B cell (primary cell): ENCODE measurements around the gene COL4A1. TPM values are rescaled to one million over a fixed set of nuclear protein-coding genes. Genes with fewer than 3 reads are reported as not detected.

Experiments used
- ATAC-seq: fragments of 200-7000 bp; cut with Tn5 transposase; one replicate; pipeline ENCODE4 v1.10.0; 2021; ENCODE audit warnings: low read depth, mild to moderate bottlenecking, moderate number of reproducible peaks, moderate library complexity
- CTCF ChIA-PET: fragments of 350-600 bp; sonication (Branson Sonifier 250); formaldehyde crosslinking; loops from one replicate; lab custom pipeline; 2021; ENCODE audit warnings: antibody characterized with exemption, inconsistent platforms; lab: Charles Lee
- POLR2A ChIA-PET: fragments of 350-600 bp; sonication (Branson Sonifier 250); formaldehyde crosslinking; loops from one replicate; lab custom pipeline; 2021; ENCODE audit warnings: antibody characterized with exemption; lab: Charles Lee
- DNase-seq: peaks from one replicate; pipeline ENCODE4 v3.0.0; 2013
- H2AFZ ChIP-seq: 2 replicates; pipeline ENCODE4 v1.6.1; 2012; ENCODE audit warnings: mild to moderate bottlenecking, low read depth, low read length; ENCODE audit not compliant: insufficient read depth, poor library complexity, severe bottlenecking
- H3K27ac ChIP-seq, 2 donors: 1 replicate in 1 of 2; 2 replicates in 1 of 2; pipeline ENCODE4 v1.5.1; 2012 to 2013; ENCODE audit warnings: low read length in 2 of 2, mild to moderate bottlenecking in 2 of 2, moderate library complexity in 1 of 2
- H3K27me3 ChIP-seq, 4 experiments: fragments of 200-600 bp in 1 of 4; sonication (generic) in 1 of 4; replicated peaks in 1 of 4; 1 replicate in 2 of 4; 2 replicates in 2 of 4; pipeline versions ENCODE4 v1.6.1 to v1.7.0; 2013 to 2016; ENCODE audit warnings: low read length in 3 of 4, mild to moderate bottlenecking in 2 of 4, mixed read lengths in 1 of 4, moderate library complexity in 1 of 4; ENCODE audit not compliant: insufficient read depth in 4 of 4, control insufficient read depth in 3 of 4; ENCODE audit errors: control extremely low read depth in 1 of 4
- H3K36me3 ChIP-seq, 2 experiments: replicated peaks in 1 of 2; 1 replicate in 1 of 2; 2 replicates in 1 of 2; pipeline versions ENCODE4 v1.6.1 to v1.7.1; 2013; ENCODE audit warnings: low read length in 1 of 2; ENCODE audit not compliant: insufficient read depth in 2 of 2, control insufficient read depth in 1 of 2; ENCODE audit errors: control extremely low read depth in 1 of 2, extremely low read depth in 1 of 2
- H3K4me1 ChIP-seq, 2 donors: fragments of 200-600 bp in 1 of 2; sonication (generic) in 1 of 2; 1 replicate in 1 of 2; 2 replicates in 1 of 2; pipeline versions ENCODE4 v1.5.1 to v1.6.1; 2013 to 2017; ENCODE audit warnings: low read length in 2 of 2; ENCODE audit not compliant: control insufficient read depth in 2 of 2, insufficient read depth in 2 of 2
- H3K4me2 ChIP-seq: replicated peaks from 2 replicates; pipeline ENCODE3; 2012; ENCODE audit warnings: mild to moderate bottlenecking, low read depth, low read length; ENCODE audit not compliant: poor library complexity, severe bottlenecking
- H3K4me3 ChIP-seq, 5 experiments: fragments of 200-600 bp in 1 of 5; sonication (generic) in 1 of 5; 1 replicate in 3 of 5; 2 replicates in 2 of 5; pipeline versions ENCODE4 v1.5.1 to v1.7.0; 2011 to 2016; ENCODE audit warnings: low read length in 4 of 5, mild to moderate bottlenecking in 4 of 5, low read depth in 2 of 5, control low read depth in 1 of 5, moderate library complexity in 1 of 5; ENCODE audit not compliant: insufficient read depth in 1 of 5; ENCODE audit errors: control extremely low read depth in 1 of 5, extremely low read depth in 1 of 5
- H3K79me2 ChIP-seq: fragments of 200-600 bp; sonication (generic); one replicate; pipeline ENCODE4 v1.6.0; 2016; ENCODE audit warnings: low read length; ENCODE audit not compliant: control insufficient read depth, insufficient read depth
- H3K9ac ChIP-seq: fragments of 200-600 bp; sonication (generic); 2 replicates; pipeline ENCODE4 v1.6.1; 2017; ENCODE audit warnings: mild to moderate bottlenecking, low read length, moderate library complexity
- H3K9me3 ChIP-seq, 3 donors: one replicate each; pipeline versions ENCODE4 v1.6.1 to v1.7.1; 2013; ENCODE audit warnings: low read length in 2 of 3; ENCODE audit not compliant: control insufficient read depth in 2 of 3, insufficient read depth in 1 of 3; ENCODE audit errors: control extremely low read depth in 1 of 3
- H4K20me1 ChIP-seq: 2 replicates; pipeline ENCODE4 v1.6.0; 2012; ENCODE audit warnings: mild to moderate bottlenecking, low read length; ENCODE audit not compliant: insufficient read depth, control insufficient read depth, poor library complexity, severe bottlenecking
- H3K27ac Mint-ChIP-seq: one replicate; pipeline ENCODE4 v1.8.0; 2021; ENCODE audit warnings: mixed read lengths
- H3K27me3 Mint-ChIP-seq: one replicate; pipeline ENCODE4 v1.8.0; 2021; ENCODE audit warnings: mixed read lengths
- H3K4me1 Mint-ChIP-seq: one replicate; pipeline ENCODE4 v1.8.0; 2021; ENCODE audit warnings: mixed read lengths
- H3K4me3 Mint-ChIP-seq: one replicate; pipeline ENCODE4 v1.8.0; 2021; ENCODE audit warnings: mixed read lengths
- H3K9me3 Mint-ChIP-seq: one replicate; pipeline ENCODE4 v1.8.0; 2022; ENCODE audit warnings: mixed read lengths; ENCODE audit not compliant: insufficient read depth
- EZH2 ChIP-seq: IDR thresholded peaks from 2 replicates; pipeline ENCODE4 v1.6.1; 2012; ENCODE audit warnings: borderline replicate concordance, low read depth, mild to moderate bottlenecking, moderate library complexity, low read length; ENCODE audit not compliant: insufficient read depth, poor library complexity, severe bottlenecking
- WGBS: methylation state at CpG from one replicate; pipeline ENCODE4 v1.1.5; 2013; ENCODE audit warnings: missing lambda C conversion rate; ENCODE audit not compliant: insufficient coverage; 5-methylcytosine and 5-hydroxymethylcytosine counted together
- intact Hi-C: fragments of 100-400 bp; cut with micrococcal nuclease; formaldehyde crosslinking; loops from one replicate; pipeline ENCODE4 v1.10.0; 2022
- polyA plus RNA-seq: library from polyadenylated mRNA; depleted of rRNA; stranded (reverse); fragments of >200 nt; gene quantifications from 2 replicates; pipeline ENCODE4 v1.2.3, GENCODE V29; 2012
- total RNA-seq, 2 donors: library from RNA; stranded (reverse); fragments of 120-200 nt in 1 of 2; gene quantifications; 1 replicate in 1 of 2; 2 replicates in 1 of 2; pipeline versions ENCODE4 v1.2.3 to v1.2.4, GENCODE V29; 2013 to 2022
- TF ChIP-seq, protein P1 (sequence below): fragments of 200-600 bp; IDR thresholded peaks from one replicate; pipeline ENCODE4 v1.8.0; 2022; ENCODE audit warnings: antibody characterized with exemption, mild to moderate bottlenecking

COL4A1 gene
- total and polyA plus RNA-seq, 2 donors (not counting 1 experiment from before 2014, with no cell fraction given) = not detected

DNA sequence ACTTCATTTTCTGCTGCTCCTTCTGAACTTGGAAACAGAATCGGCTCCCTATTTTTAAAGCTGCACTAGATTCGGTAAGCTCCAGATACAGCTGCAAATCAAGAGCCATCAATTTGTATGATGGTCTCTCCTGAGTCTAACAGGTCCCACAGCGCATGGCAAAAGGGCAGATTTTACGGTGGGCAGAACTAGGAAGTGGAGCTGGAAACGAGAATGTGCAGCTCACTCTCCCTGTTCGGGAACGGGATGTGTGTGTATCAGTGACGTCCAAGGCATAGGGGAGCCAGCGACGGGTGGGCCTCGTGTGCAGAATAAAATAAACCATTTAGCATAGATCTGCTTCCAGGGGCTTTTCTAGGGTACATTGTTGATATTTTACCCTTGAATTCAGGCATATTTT lies 74.2 kb downstream of the COL4A1 start:
- Mint-ChIP-seq H3K4me1 (no peaks in the 10 kb centered on the region), H3K9me3 (no peaks in the 10 kb centered on the region), H3K27me3 (peaks cover 23% of the 10 kb centered on the region), H3K27ac (no peak overlapping the region), H3K4me3 (no peak overlapping the region)
- TF ChIP-seq EZH2 = no peak
- TF ChIP-seq, protein P1, sequence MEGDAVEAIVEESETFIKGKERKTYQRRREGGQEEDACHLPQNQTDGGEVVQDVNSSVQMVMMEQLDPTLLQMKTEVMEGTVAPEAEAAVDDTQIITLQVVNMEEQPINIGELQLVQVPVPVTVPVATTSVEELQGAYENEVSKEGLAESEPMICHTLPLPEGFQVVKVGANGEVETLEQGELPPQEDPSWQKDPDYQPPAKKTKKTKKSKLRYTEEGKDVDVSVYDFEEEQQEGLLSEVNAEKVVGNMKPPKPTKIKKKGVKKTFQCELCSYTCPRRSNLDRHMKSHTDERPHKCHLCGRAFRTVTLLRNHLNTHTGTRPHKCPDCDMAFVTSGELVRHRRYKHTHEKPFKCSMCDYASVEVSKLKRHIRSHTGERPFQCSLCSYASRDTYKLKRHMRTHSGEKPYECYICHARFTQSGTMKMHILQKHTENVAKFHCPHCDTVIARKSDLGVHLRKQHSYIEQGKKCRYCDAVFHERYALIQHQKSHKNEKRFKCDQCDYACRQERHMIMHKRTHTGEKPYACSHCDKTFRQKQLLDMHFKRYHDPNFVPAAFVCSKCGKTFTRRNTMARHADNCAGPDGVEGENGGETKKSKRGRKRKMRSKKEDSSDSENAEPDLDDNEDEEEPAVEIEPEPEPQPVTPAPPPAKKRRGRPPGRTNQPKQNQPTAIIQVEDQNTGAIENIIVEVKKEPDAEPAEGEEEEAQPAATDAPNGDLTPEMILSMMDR = no peak
- Histone ChIP-seq H3K36me3 (no peaks in the 10 kb centered on the region), H3K9ac (no peak overlapping the region), H3K9me3 (no peaks in the 10 kb centered on the region), H2AFZ (no peak overlapping the region), H3K4me1 (no peaks in the 10 kb centered on the region), H3K4me2 (no peak overlapping the region), H3K27me3 (peaks cover 0 to 9% (median 0%) of the 10 kb centered on the region in 4 experiments), H3K4me3 (no peak overlapping the region), H4K20me1 (no peaks in the 10 kb centered on the region), H3K27ac (no peak overlapping the region), H3K79me2 (no peaks in the 10 kb centered on the region)
- no peak for ATAC-seq
- intact Hi-C loops = no loop called here
- ChIA-PET CTCF (interaction anchor here (2.3 kb wide), 1 partner anchor 11 kb away, joined by 8 read pairs; no protein-coding TSS in a partner anchor), POLR2A (no interaction called here)
- no peak for DNase-seq
- WGBS = 80% methylated on average over 8 of the region's 11 CpGs

DNA sequence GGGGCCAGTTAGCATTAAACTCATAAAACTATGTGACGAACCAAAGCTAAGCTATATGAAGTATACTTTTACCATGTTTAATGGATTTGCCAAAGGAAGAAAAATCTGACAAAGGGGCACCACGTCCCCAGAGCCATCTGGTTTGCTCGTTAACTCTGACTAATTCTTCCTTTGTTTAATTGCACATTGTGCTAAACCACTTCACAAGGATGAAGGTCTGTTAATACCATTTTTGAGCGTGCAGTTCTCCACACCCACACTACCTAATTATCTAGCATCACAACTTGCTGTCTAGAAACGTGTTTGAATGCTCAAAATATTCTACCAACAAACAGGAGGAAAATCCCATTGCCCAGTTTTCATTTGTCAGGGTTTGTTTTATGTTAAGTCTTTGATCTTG lies 74.8 kb downstream of the COL4A1 start:
- Mint-ChIP-seq H3K27me3 (peaks cover 23% of the 10 kb centered on the region), H3K9me3 (no peaks in the 10 kb centered on the region), H3K4me3 (no peak overlapping the region), H3K27ac (no peak overlapping the region), H3K4me1 (no peaks in the 10 kb centered on the region)
- Histone ChIP-seq H3K4me3 (no peak overlapping the region), H4K20me1 (no peaks in the 10 kb centered on the region), H3K4me2 (no peak overlapping the region), H2AFZ (no peak overlapping the region), H3K9me3 (no peaks in the 10 kb centered on the region), H3K9ac (no peak overlapping the region), H3K27ac (no peak overlapping the region), H3K27me3 (peaks cover 0 to 9% (median 0%) of the 10 kb centered on the region in 4 experiments), H3K79me2 (no peaks in the 10 kb centered on the region), H3K4me1 (no peaks in the 10 kb centered on the region), H3K36me3 (no peaks in the 10 kb centered on the region)
- ChIA-PET CTCF (interaction anchor here (1.1 to 2.3 kb wide), 2 partner anchors 10 to 13 kb away, joined by 3 to 8 read pairs; no protein-coding TSS in a partner anchor), POLR2A (no interaction called here)
- DNase-seq (no peak), ATAC-seq (no peak)
- WGBS = 51% methylated on average over 2 of the region's 5 CpGs
- intact Hi-C loops = no loop called here
- TF ChIP-seq, protein P1 = no peak
- no peak for TF ChIP-seq EZH2
